HG03108 (cell line): ENCODE data around the gene RAMACL.

Source experiments
- ATAC-seq: cut with Tn5 transposase; IDR thresholded peaks from one replicate; pipeline ENCODE4 v1.9.1; 2021; ENCODE audit warnings: moderate library complexity; ENCODE audit not compliant: unreplicated experiment

Gene RAMACL

GRCh38 chr6:166579237-166579850 is 7.1 kb downstream of the RAMACL start:
- no peak for ATAC-seq

GRCh38 chr6:166578536-166579236 is 7.8 kb downstream of the RAMACL start:
- ATAC-seq: no peak

- ATAC-seq: no peak
Measured at GRCh38 chr6:166575205-166575604, 11.3 kb downstream of the RAMACL start.

- ATAC-seq: no peak
Measured at GRCh38 chr6:166573511-166574216, 12.8 kb downstream of the RAMACL start.

GRCh38 chr6:166572370-166573261 is 13.9 kb downstream of the RAMACL start:
- ATAC-seq: no peak

GRCh38 chr6:166570929-166571713 is 15.4 kb downstream of the RAMACL start:
- no peak for ATAC-seq

GRCh38 chr6:166569206-166569605 is 17.3 kb downstream of the RAMACL start:
- ATAC-seq: no peak

GRCh38 chr6:166567813-166568212 is 18.7 kb downstream of the RAMACL start:
- no peak for ATAC-seq

- ATAC-seq: no peak
Measured at GRCh38 chr6:166567107-166567506, 19.4 kb downstream of the RAMACL start.

GRCh38 chr6:166566026-166567011 is 20.2 kb downstream of the RAMACL start:
- no peak for ATAC-seq

- no peak for ATAC-seq
Measured at GRCh38 chr6:166565084-166565967, 21.2 kb downstream of the RAMACL start.

- no peak for ATAC-seq
Measured at GRCh38 chr6:166563805-166564204, 22.7 kb downstream of the RAMACL start.

- no peak for ATAC-seq
Measured at GRCh38 chr6:166563200-166563599, 23.3 kb downstream of the RAMACL start.

GRCh38 chr6:166562726-166563125 is 23.8 kb downstream of the RAMACL start:
- no peak for ATAC-seq

- no peak for ATAC-seq
Measured at GRCh38 chr6:166561771-166562359, 24.6 kb downstream of the RAMACL start.

- no peak for ATAC-seq
Measured at GRCh38 chr6:166560222-166560621, 26.3 kb downstream of the RAMACL start.

GRCh38 chr6:166559662-166560061 is 26.8 kb downstream of the RAMACL start:
- no peak for ATAC-seq

- ATAC-seq: no peak
Measured at GRCh38 chr6:166559211-166559610, 27.3 kb downstream of the RAMACL start.
